Motor neuron (in vitro differentiated cells): Measurements from ENCODE around the gene EZR. TPM values are rescaled to one million over a fixed set of nuclear protein-coding genes. Genes with fewer than 3 reads are reported as not detected.

Experiments used
- ATAC-seq, 8 experiments: fragments of 200-7000 bp; cut with Tn5 transposase; replicated peaks in 6 of 8; 2 replicates each; pipeline ENCODE4 v1.8.0; 2021; ENCODE audit warnings: mild to moderate bottlenecking in 8 of 8, moderate library complexity in 8 of 8
- H3K27ac ChIP-seq, 2 donors: fragments of 250-450 bp; sonication (Bioruptor Pico); 2 replicates each; pipeline ENCODE4 v1.9.0; 2021; ENCODE audit warnings: antibody characterized with exemption in 2 of 2, mild to moderate bottlenecking in 2 of 2, moderate library complexity in 1 of 2
- H3K4me1 ChIP-seq, 2 donors: fragments of 250-450 bp; sonication (Bioruptor Pico); replicated peaks in 1 of 2; 2 replicates each; pipeline ENCODE4 v1.6.1; 2021; ENCODE audit warnings: antibody characterized with exemption in 2 of 2, mild to moderate bottlenecking in 2 of 2, moderate library complexity in 1 of 2
- H3K4me3 ChIP-seq, 5 donors: fragments of 250-450 bp; sonication (Bioruptor Pico); 2 replicates each; pipeline ENCODE4 v1.9.0; 2021; ENCODE audit warnings: antibody characterized with exemption in 5 of 5, mild to moderate bottlenecking in 5 of 5, moderate library complexity in 4 of 5
- WGBS, 10 experiments: fragments of 450-650 bp; shearing (Covaris generic); methylation state at CpG; one replicate each; pipeline ENCODE4 v1.0.0; 2022; 5-methylcytosine and 5-hydroxymethylcytosine counted together
- in situ Hi-C, 9 experiments: fragments of 400-800 bp; cut with MboI; loops; one replicate each; pipeline ENCODE4 v1.15.0; 2021; ENCODE audit warnings: low sequenced_read_pairs in 9 of 9, low pct_unique_long_range_greater_than_20kb in 2 of 9; ENCODE audit not compliant: unreplicated experiment in 9 of 9
- total RNA-seq, 8 experiments: library from RNA; unstranded; fragments of 300-600 nt; gene quantifications; 2 replicates each; pipeline versions ENCODE4 v1.2.3 to v1.2.4, GENCODE V29; 2022

The EZR gene
- total RNA-seq, result 100 to 1,000 TPM in 1 of 8 experiments, 10 to 100 TPM in 7; 10.9 to 180 (median 24.5) TPM

- Histone ChIP-seq H3K4me1 (peaks cover 0 to 7% of the 10 kb centered on the region in 2 donors), H3K4me3 (peak within 1 kb of the TSS; percentile 44 to 71 (median 56)), H3K27ac (peak within 1 kb of the TSS in 1 of 2 donors; percentile 66)
- in situ Hi-C loops, result no loop called here
- peak; percentile 32 to 74 (median 48) for ATAC-seq
- 35 to 100% (median 88%) methylated on average over 2 to 8 of the region's 67 CpGs; no CpG with 5 or more reads in 3 of the 10 experiments for WGBS, 10 experiments
Measured at GRCh38 chr6:158819213-158819976, at the start of gene EZR. Gene EZR, minus strand, starts transcription at chr6:158819368. Its CDS starts 1,275 bp downstream, at chr6:158818093.

DNA sequence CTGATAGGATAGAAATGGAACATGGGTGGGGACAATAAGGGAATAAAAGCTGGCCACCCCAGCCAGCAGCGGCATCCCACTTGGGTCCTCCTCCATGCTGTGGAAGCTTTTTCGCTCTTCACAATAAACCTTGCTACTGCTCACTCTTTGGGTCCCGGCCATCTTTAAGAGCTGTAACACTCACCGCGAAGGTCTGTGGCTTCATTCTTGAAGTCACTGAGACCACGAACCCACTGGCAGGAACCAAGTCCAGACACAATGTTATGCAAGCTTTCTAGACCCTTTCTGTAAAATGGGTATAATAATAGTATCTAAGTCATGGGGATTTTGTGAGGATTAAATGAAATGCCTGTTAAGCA lies 48.9 kb upstream of the EZR start:
- 93 to 100% (median 98%) methylated on average over 1 to 5 of the region's 6 CpGs; no CpG with 5 or more reads in 2 of the 10 experiments for WGBS, 10 experiments

GRCh38 chr6:158867381-158868121 lies 48.4 kb upstream of the EZR start:
- in situ Hi-C loops, result no loop called here
- no peak for ATAC-seq
- no peak overlapping the region for H3K4me3 ChIP-seq
- peaks cover 0 to 16% of the 10 kb centered on the region in 2 donors for H3K4me1 ChIP-seq
- WGBS, 10 experiments, result 79 to 100% (median 94%) methylated on average over 1 to 8 of the region's 10 CpGs; no CpG with 5 or more reads in 1 of the 10 experiments
- no peak overlapping the region for H3K27ac ChIP-seq

More for the DNA sequence above, 48.9 kb upstream of the EZR start:
- H3K4me3 ChIP-seq, result no peak overlapping the region
- H3K4me1 ChIP-seq, result peaks cover 0 to 16% of the 10 kb centered on the region in 2 donors
- in situ Hi-C loops, result no loop called here
- ATAC-seq, result no peak
- no peak overlapping the region for H3K27ac ChIP-seq

DNA sequence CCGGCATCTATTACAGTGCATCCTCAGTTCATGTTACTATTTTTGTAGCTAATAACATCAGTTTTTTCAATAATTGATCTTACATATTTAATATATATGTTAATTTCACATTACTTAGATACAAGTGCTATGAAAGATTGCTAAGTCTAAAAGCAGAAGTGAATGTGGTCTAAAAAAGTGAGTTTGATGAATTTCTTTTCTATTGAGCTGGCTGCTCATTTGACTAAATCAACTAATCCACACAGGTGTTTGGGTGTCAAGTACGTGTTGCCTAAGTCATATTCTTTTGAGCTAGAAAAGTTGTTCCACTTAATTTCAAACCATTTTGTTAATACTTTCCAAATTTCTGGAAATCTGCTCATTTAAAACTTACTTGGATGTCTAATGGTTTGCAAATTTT lies 46.6 kb upstream of the EZR start:
- no peak for ATAC-seq
- in situ Hi-C loops, result no loop called here
- Histone ChIP-seq H3K4me3 (no peak overlapping the region), H3K4me1 (peaks cover 0 to 16% of the 10 kb centered on the region in 2 donors), H3K27ac (no peak overlapping the region)
- WGBS, 10 experiments, result 31 to 100% (median 60%) methylated on average over 1 to 2 of the region's 2 CpGs

DNA sequence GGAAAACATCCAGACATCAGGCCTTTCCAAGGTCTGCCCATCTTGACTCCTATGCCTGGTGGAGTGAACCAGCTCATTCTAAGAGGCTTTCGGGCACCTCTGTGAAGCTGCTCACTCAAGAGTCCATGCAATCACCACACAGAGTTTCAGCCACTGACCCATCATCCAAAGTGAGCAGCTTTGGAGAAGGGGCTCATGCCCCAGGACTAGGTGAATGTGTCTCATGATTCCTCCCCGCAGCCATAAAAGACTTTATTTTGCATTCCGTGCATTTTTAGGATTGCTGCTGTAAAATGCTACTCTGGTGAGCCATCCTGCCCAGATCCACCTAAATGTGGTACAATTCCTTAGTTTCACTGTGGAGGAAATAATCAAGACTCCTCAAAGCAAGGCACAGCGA lies 44.5 kb upstream of the EZR start:
- in situ Hi-C loops, result no loop called here
- peaks cover 0 to 16% of the 10 kb centered on the region in 2 donors for H3K4me1 ChIP-seq
- no peak overlapping the region for H3K4me3 ChIP-seq
- 79 to 100% (median 91%) methylated on average over 1 to 4 of the region's 4 CpGs; no CpG with 5 or more reads in 1 of the 10 experiments for WGBS, 10 experiments
- no peak overlapping the region for H3K27ac ChIP-seq
- no peak for ATAC-seq

DNA sequence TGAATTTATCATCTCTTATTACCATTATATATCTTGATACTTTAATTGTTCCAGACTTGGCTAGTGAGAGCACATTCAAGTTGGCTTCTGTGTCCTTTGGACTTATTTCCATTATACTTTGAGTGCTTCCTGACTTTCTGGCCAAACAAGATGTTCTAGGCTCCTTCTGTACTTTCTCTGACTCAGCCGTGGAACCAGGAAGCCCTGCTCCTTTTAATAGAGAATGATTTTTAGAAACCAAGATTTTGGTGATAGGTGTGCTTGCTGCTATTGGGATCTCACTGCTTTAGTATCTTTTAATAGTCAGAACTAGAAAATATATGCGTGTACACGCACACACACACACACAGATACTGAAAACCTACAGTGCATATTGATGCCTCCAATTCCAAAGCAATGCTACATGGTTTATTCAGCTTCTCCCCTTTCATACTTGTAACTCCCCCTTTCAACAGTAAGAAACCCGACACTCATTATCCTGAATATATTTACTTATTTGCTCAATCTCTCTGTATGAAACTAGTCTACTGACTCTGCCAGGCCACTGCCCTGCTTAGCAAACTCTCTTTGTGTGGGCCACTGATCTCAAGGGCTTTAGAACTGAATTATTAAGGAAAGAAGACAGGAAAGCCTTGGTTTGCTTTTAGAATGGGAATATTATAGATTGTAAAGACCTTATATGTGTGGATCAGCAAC lies 42.7 kb upstream of the EZR start:
- in situ Hi-C loops, result no loop called here
- H3K4me1 ChIP-seq, result peaks cover 0 to 16% of the 10 kb centered on the region in 2 donors
- 42 to 96% (median 86%) methylated on average over 2 to 4 of the region's 4 CpGs; no CpG with 5 or more reads in 2 of the 10 experiments for WGBS, 10 experiments
- H3K27ac ChIP-seq, result no peak overlapping the region
- H3K4me3 ChIP-seq, result no peak overlapping the region
- ATAC-seq, result peak in 2 of 8 experiments; percentile 41 to 47

DNA sequence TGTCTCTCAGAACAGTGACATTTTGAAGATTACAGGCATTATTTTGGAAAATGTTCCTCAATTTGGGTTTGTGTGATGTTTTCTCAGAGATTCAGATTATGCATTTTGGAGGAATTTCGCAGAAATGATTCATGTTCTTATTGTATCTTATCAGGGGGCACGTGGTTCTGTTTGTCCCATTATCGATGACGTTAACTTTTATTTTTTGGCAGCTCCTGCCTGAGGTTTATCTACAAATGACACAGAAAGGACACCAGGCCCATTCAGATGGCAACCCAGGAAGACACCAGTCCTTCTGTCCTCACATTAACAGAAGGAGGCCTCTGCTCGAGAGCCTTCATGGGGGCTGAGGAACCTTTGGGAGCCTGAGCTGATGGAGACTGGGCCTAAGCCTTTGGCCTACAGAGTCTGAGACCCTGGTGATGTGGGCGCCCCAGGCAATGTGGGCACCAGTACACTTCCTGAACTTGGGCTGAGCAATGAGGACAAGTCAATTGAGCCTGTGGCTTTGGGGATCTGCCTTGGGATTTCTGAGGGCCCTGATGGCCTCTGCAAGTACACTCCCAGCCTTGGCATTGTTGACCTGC lies 41.2 kb upstream of the EZR start:
- no peak overlapping the region for H3K4me3 ChIP-seq
- ATAC-seq, result no peak
- 74 to 100% (median 92%) methylated on average over 3 to 6 of the region's 6 CpGs; no CpG with 5 or more reads in 2 of the 10 experiments for WGBS, 10 experiments
- peaks cover 0 to 15% of the 10 kb centered on the region in 2 donors for H3K4me1 ChIP-seq
- in situ Hi-C loops, result no loop called here
- H3K27ac ChIP-seq, result no peak overlapping the region

- H3K27ac ChIP-seq, result no peak overlapping the region
- in situ Hi-C loops, result no loop called here
- H3K4me1 ChIP-seq, result peaks cover 12 to 13% of the 10 kb centered on the region in 2 donors
- WGBS, 10 experiments, result 79 to 100% (median 97%) methylated on average over 1 to 4 of the region's 4 CpGs; no CpG with 5 or more reads in 2 of the 10 experiments
- no peak overlapping the region for H3K4me3 ChIP-seq
- no peak for ATAC-seq
Measured at GRCh38 chr6:158856261-158856660, 37.1 kb upstream of the EZR start.

GRCh38 chr6:158854214-158855101 lies 35.3 kb upstream of the EZR start:
- in situ Hi-C loops, result no loop called here
- WGBS, 10 experiments, result 57 to 100% (median 96%) methylated on average over 1 to 7 of the region's 7 CpGs; no CpG with 5 or more reads in 2 of the 10 experiments
- Histone ChIP-seq H3K27ac (no peak overlapping the region), H3K4me1 (peaks cover 19 to 31% of the 10 kb centered on the region in 2 donors), H3K4me3 (no peak overlapping the region)
- ATAC-seq, result no peak

GRCh38 chr6:158853880-158854213 lies 34.7 kb upstream of the EZR start:
- Histone ChIP-seq H3K27ac (no peak overlapping the region), H3K4me1 (peaks cover 19 to 32% of the 10 kb centered on the region in 2 donors), H3K4me3 (no peak overlapping the region)
- in situ Hi-C loops, result no loop called here
- WGBS, 10 experiments, result 33 to 74% (median 49%) methylated on average over 1 to 5 of the region's 6 CpGs; no CpG with 5 or more reads in 1 of the 10 experiments
- no peak for ATAC-seq

DNA sequence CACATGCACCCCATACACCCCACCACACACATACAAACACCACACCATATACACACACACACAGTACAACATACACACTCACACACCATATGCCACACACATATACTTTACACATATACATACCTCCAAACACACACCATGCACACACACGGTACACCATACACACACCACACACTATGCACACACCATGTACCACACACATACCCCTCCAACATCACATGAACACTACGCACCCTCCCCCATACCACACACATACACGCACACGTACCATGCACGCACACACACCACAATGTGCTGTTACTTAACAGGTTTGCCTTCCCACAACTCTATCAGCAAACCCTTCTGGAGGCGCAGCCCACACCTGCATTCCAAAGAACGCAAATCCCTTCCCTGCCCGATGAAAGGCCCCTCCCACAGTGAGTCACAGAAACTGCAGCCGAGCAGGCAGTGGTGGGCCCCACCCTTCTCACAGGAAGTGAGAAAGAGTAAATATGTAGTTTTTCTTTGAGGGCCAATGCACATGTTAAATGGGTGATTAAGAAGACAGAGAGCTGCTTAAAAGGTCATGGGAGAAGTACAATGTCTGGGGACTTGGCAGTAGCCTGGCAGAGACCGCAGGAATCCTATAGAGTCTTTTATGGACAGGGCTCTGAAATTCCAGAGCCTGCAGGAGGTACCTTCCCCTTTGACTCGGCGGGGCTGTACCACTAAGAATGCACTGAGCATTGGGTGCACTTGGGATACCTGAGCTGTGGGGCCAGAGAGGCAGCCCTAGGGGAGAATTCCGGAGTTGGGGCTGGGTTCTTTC lies 34.1 kb upstream of the EZR start:
- peak; percentile 75 to 90 (median 83) for ATAC-seq
- in situ Hi-C loops, result no loop called here
- H3K4me1 ChIP-seq, result peaks cover 19 to 32% of the 10 kb centered on the region in 2 donors
- no peak overlapping the region for H3K27ac ChIP-seq
- 0 to 83% (median 22%) methylated on average over 1 to 10 of the region's 13 CpGs; no CpG with 5 or more reads in 2 of the 10 experiments for WGBS, 10 experiments
- H3K4me3 ChIP-seq, result no peak overlapping the region
